OCI-LY7 (cell line): Measurements from ENCODE around the gene SERPINA3. TPM values are rescaled to one million over a fixed set of nuclear protein-coding genes. Genes with fewer than 3 reads are reported as not detected.

Experiments used
- BruUV-seq: library from RNA; stranded (reverse); fragments of 400-500 nt; replicated peaks from 2 replicates; lab custom pipeline; 2021; lab: Mats Ljungman, UMichigan
- CTCF ChIA-PET: fragments of 300-600 bp; sonication (Branson Sonifier 250); formaldehyde crosslinking; loops from one replicate; lab custom pipeline; 2022; ENCODE audit warnings: antibody characterized with exemption; ENCODE audit not compliant: unreplicated experiment; lab: Charles Lee
- POLR2A ChIA-PET: fragments of 300-600 bp; sonication (Branson Sonifier 250); formaldehyde crosslinking; loops from one replicate; lab custom pipeline; 2022; ENCODE audit warnings: antibody characterized with exemption; lab: Charles Lee
- DNase-seq: peaks from one replicate; pipeline ENCODE4 v3.0.0-alpha.2; 2015; ENCODE audit warnings: low spot score
- H2AFZ ChIP-seq: fragments of 200-600 bp; sonication (generic), shearing (Covaris generic); 2 replicates; pipeline ENCODE4 v1.6.1; 2014; ENCODE audit warnings: mild to moderate bottlenecking, antibody characterized with exemption, low read length, moderate library complexity
- H3K27ac ChIP-seq: fragments of 200-600 bp; sonication (generic); 2 replicates; pipeline ENCODE4 v1.5.1; 2014; ENCODE audit warnings: mixed run types, low read depth, mild to moderate bottlenecking, moderate library complexity, low read length, inconsistent platforms; ENCODE audit not compliant: poor library complexity, severe bottlenecking
- H3K36me3 ChIP-seq: fragments of 200-600 bp; sonication (generic); 2 replicates; pipeline ENCODE4 v1.6.1; 2014; ENCODE audit warnings: mild to moderate bottlenecking, antibody characterized with exemption, low read length, moderate library complexity, mixed read lengths; ENCODE audit not compliant: insufficient read depth
- H3K4me1 ChIP-seq: fragments of 200-600 bp; sonication (generic); 2 replicates; pipeline ENCODE4 v1.5.1; 2014; ENCODE audit warnings: mild to moderate bottlenecking, low read length; ENCODE audit not compliant: insufficient read depth, poor library complexity, severe bottlenecking
- H3K4me2 ChIP-seq: fragments of 200-600 bp; sonication (generic); 2 replicates; pipeline ENCODE4 v1.6.1; 2014; ENCODE audit warnings: mild to moderate bottlenecking, low read length
- H3K4me3 ChIP-seq: fragments of 200-600 bp; sonication (generic); 2 replicates; pipeline ENCODE4 v1.5.1; 2014; ENCODE audit warnings: mild to moderate bottlenecking, low read depth, low read length; ENCODE audit not compliant: poor library complexity, severe bottlenecking
- H3K79me2 ChIP-seq: fragments of 200-600 bp; sonication (generic); 2 replicates; pipeline ENCODE4 v1.6.1; 2016; ENCODE audit warnings: low read depth, mild to moderate bottlenecking, low read length, moderate library complexity, mixed read lengths; ENCODE audit not compliant: insufficient read depth
- H3K9me2 ChIP-seq: fragments of 200-600 bp; sonication (generic); 2 replicates; pipeline ENCODE4 v1.6.1; 2016; ENCODE audit warnings: mild to moderate bottlenecking, low read length, mixed read lengths; ENCODE audit not compliant: insufficient read depth
- H3K9me3 ChIP-seq: fragments of 200-600 bp; sonication (generic); 2 replicates; pipeline ENCODE4 v1.6.1; 2014; ENCODE audit warnings: mild to moderate bottlenecking, mixed run types, low read length, mixed read lengths
- H4K20me1 ChIP-seq: fragments of 200-600 bp; sonication (generic); 2 replicates; pipeline ENCODE4 v1.6.1; 2014; ENCODE audit warnings: mild to moderate bottlenecking, antibody characterized with exemption, low read length, moderate library complexity, mixed read lengths; ENCODE audit not compliant: insufficient read depth
- EZH2phosphoT487 ChIP-seq: fragments of 200-600 bp; sonication (generic); IDR thresholded peaks from 2 replicates; pipeline ENCODE4 v1.6.1; 2018; ENCODE audit warnings: low read depth, borderline replicate concordance, mild to moderate bottlenecking, mixed run types, antibody characterized with exemption, low read length, moderate library complexity, mixed read lengths
- intact Hi-C: fragments of 100-400 bp; cut with micrococcal nuclease; formaldehyde crosslinking; loops from one replicate; pipeline ENCODE4 v1.10.0; 2022; ENCODE audit not compliant: unreplicated experiment
- total RNA-seq, 2 experiments: library from RNA; depleted of rRNA in 1 of 2; stranded (reverse); fragments of >200 nt in 1 of 2; shearing (Covaris generic) in 1 of 2; gene quantifications; 2 replicates each; pipeline ENCODE4 v1.2.3, GENCODE V29; 2014 to 2022
- TF ChIP-seq, protein P1 (sequence below): fragments of 200-600 bp; sonication (generic); conservative IDR thresholded peaks from 2 replicates; pipeline ENCODE4 v1.5.1; 2014; ENCODE audit warnings: mild to moderate bottlenecking, antibody characterized with exemption, low read length, moderate library complexity, mixed read lengths

Gene SERPINA3
- total RNA-seq, 2 experiments from 2014 or later, result not detected

DNA sequence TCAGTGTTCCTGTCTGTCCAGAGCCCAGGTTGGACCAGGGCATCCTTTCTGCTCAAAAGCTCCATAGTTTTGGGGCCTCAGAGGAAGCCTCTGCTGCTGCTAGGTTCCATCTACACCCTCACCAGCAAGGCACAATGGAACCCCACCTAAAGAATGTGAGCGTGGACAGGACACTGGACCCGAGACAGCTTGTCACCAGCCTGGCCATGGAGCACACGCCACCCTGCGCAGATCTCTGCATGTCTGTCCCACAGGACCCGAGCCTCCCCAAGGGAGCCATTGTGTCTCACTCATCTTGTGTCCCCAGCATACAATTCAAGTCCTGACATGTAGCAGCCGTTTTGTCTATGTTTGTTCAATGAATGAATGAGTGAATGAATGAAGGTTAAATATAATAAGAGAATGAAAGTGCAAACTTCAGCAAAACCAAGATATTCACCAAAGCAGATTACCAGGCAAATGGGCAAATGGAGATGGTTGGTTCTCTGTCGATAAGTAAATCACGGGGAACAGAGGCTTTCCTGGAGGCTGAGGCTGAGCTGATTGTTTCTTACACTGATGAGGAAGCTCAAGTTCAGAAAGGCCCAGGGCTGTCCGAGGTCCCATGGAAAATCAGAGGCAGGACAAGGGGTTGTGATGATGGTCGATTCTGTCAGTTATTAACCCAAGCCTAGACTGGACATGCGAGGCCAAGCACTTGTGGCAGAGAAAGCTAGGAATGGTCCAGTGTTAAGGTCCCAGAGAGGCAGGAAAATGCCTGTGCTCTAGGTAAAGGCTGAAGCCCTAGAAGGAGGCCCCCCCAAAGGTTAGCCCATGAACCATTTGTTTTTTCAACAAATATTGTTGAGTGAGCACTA is 27.0 kb downstream of the SERPINA3 start:
- POLR2A ChIA-PET, result interaction anchor here (0.6 kb wide), 1 partner anchor 128 kb away, joined by 3 read pairs; no protein-coding TSS in a partner anchor

DNA sequence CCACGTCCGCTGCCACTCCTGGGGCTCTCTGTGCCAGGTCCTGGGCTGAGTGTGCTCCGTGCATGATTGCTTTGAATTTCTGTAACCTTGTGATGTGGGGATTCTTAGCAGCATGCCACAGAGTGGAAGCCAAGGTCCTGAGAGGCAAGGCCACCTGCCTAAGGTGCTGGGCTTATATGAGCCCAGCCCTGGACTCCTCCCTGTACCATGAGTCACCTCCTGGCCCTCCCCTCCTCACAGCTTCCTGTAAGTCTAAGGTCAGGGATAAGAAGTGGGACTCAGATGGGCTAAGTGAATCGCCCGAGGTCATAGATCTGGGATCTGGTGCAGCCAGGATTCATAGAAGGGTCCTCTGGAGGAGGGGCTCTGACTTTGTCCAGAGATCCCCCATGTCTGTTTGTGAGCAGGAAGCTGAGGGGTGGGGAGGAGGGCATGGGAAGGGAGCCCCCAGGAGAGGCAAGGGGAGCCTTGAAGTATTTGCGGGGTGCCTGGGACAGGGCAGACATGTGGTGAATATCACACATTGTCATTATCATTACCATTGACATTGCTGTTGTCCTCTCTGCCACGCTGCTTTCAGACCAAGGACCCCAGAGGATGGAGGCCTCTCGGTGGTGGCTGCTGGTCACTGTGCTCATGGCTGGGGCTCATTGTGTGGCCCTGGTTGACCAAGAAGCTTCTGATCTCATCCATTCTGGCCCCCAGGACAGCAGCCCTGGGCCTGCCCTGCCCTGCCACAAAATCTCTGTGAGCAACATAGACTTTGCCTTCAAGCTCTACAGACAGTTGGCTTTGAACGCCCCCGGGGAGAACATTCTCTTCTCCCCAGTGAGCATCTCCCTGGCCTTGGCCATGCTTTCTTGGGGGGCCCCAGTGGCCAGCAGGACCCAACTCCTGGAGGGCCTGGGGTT is 28.8 kb downstream of the SERPINA3 start:
- no peak for DNase-seq
- intact Hi-C loops, result no loop called here
- TF ChIP-seq, protein P1, sequence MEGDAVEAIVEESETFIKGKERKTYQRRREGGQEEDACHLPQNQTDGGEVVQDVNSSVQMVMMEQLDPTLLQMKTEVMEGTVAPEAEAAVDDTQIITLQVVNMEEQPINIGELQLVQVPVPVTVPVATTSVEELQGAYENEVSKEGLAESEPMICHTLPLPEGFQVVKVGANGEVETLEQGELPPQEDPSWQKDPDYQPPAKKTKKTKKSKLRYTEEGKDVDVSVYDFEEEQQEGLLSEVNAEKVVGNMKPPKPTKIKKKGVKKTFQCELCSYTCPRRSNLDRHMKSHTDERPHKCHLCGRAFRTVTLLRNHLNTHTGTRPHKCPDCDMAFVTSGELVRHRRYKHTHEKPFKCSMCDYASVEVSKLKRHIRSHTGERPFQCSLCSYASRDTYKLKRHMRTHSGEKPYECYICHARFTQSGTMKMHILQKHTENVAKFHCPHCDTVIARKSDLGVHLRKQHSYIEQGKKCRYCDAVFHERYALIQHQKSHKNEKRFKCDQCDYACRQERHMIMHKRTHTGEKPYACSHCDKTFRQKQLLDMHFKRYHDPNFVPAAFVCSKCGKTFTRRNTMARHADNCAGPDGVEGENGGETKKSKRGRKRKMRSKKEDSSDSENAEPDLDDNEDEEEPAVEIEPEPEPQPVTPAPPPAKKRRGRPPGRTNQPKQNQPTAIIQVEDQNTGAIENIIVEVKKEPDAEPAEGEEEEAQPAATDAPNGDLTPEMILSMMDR, result no peak
- no peak for TF ChIP-seq EZH2phosphoT487
- H2AFZ ChIP-seq, result no peak overlapping the region
- POLR2A ChIA-PET, result no interaction called here
- no TSS peak for BruUV-seq
- no peaks in the 10 kb centered on the region for H3K9me3 ChIP-seq
- CTCF ChIA-PET, result no interaction called here
- no peaks in the 10 kb centered on the region for H3K36me3 ChIP-seq
- H3K27ac ChIP-seq, result no peak overlapping the region
- H3K79me2 ChIP-seq, result no peaks in the 10 kb centered on the region
- H3K4me1 ChIP-seq, result no peaks in the 10 kb centered on the region
- no peak overlapping the region for H3K4me3 ChIP-seq
- no peaks in the 10 kb centered on the region for H4K20me1 ChIP-seq
- H3K9me2 ChIP-seq, result no peaks in the 10 kb centered on the region
- H3K4me2 ChIP-seq, result no peak overlapping the region

More for the DNA sequence above, 27.0 kb downstream of the SERPINA3 start:
- CTCF ChIA-PET, result no interaction called here
- Histone ChIP-seq H3K79me2 (no peaks in the 10 kb centered on the region), H3K36me3 (no peaks in the 10 kb centered on the region), H4K20me1 (no peaks in the 10 kb centered on the region), H3K9me2 (no peaks in the 10 kb centered on the region), H3K4me2 (no peak overlapping the region), H2AFZ (no peak overlapping the region), H3K27ac (no peak overlapping the region), H3K4me3 (no peak overlapping the region), H3K9me3 (no peaks in the 10 kb centered on the region), H3K4me1 (no peaks in the 10 kb centered on the region)
- no TSS peak for BruUV-seq
- no peak for DNase-seq
- intact Hi-C loops, result no loop called here
- TF ChIP-seq, protein P1, result no peak
- no peak for TF ChIP-seq EZH2phosphoT487
